Gastrocnemius medialis (tissue), 4 donors: ENCODE results near the gene SMAD2. TPM values are rescaled to one million over a fixed set of nuclear protein-coding genes. Genes with fewer than 3 reads are reported as not detected.

Source experiments
- ATAC-seq, 2 donors: fragments of 150-250 bp; one replicate each; pipeline ENCODE4 v1.9.1; 2016
- DNase-seq, 2 donors: peaks; one replicate each; pipeline ENCODE4 v3.0.0-alpha.2; 2019
- H3K27ac ChIP-seq, 4 donors: fragments of 200-600 bp; sonication (generic); 1 replicate in 1 of 4; 2 replicates in 3 of 4; pipeline ENCODE4 v1.5.1; 2016 to 2018; ENCODE audit warnings: mild to moderate bottlenecking in 2 of 4, moderate library complexity in 1 of 4
- H3K27me3 ChIP-seq, 3 donors: fragments of 200-600 bp; sonication (generic) in 2 of 3; 1 replicate in 1 of 3; 2 replicates in 2 of 3; pipeline versions ENCODE4 v1.5.1 to v1.6.0; 2016 to 2019; ENCODE audit warnings: mild to moderate bottlenecking in 1 of 3, moderate library complexity in 1 of 3
- H3K36me3 ChIP-seq, 2 donors: fragments of 200-600 bp; sonication (generic) in 1 of 2; one replicate each; pipeline ENCODE4 v1.5.1; 2017 to 2018
- H3K4me1 ChIP-seq, 2 donors: fragments of 200-600 bp; sonication (generic) in 1 of 2; one replicate each; pipeline ENCODE4 v1.5.1; 2016 to 2017; ENCODE audit warnings: mild to moderate bottlenecking in 2 of 2
- H3K4me3 ChIP-seq, 4 donors: fragments of 200-600 bp; sonication (generic) in 3 of 4; 1 replicate in 1 of 4; 2 replicates in 3 of 4; pipeline ENCODE4 v1.5.1; 2016 to 2019; ENCODE audit warnings: mild to moderate bottlenecking in 2 of 4
- H3K9me3 ChIP-seq, 3 donors: fragments of 200-600 bp; sonication (generic) in 2 of 3; 1 replicate in 1 of 3; 2 replicates in 2 of 3; pipeline ENCODE4 v1.5.1; 2016 to 2019
- POLR2A ChIP-seq, 2 donors: fragments of 450-650 bp; IDR thresholded peaks; one replicate each; pipeline ENCODE4 v1.6.1; 2017; ENCODE audit warnings: antibody characterized with exemption in 2 of 2, mild to moderate bottlenecking in 2 of 2, moderate library complexity in 2 of 2
- in situ Hi-C, 4 donors: fragments of 200-750 bp; cut with MboI; loops; one replicate each; pipeline versions ENCODE4 v1.15.0 to v1.8.0; 2017; ENCODE audit warnings: low sequenced_read_pairs in 4 of 4
- intact Hi-C: fragments of 100-400 bp; cut with DNase I; formaldehyde crosslinking; loops from one replicate; pipeline ENCODE4 v1.15.1; 2023; ENCODE audit warnings: low total_unique reads
- total RNA-seq, 4 donors: library from RNA; depleted of rRNA; stranded (reverse); fragments of >200 nt; gene quantifications; one replicate each; pipeline versions ENCODE4 v1.1.0 to v1.2.3, GENCODE V29; 2016
- TF ChIP-seq, protein P1 (sequence below), 5 experiments: fragments of 450-650 bp in 3 of 5; fragments of 200-600 bp in 2 of 5; sonication (generic) in 2 of 5; IDR thresholded peaks in 4 of 5; conservative IDR thresholded peaks in 1 of 5; 1 replicate in 4 of 5; 2 replicates in 1 of 5; pipeline ENCODE4 v1.5.1; 2016 to 2019; ENCODE audit warnings: antibody characterized with exemption in 5 of 5, mild to moderate bottlenecking in 3 of 5, moderate library complexity in 3 of 5

Gene SMAD2
- total RNA-seq, 4 donors from 2014 or later = 53.6 to 67.7 (median 61.3) TPM

DNA sequence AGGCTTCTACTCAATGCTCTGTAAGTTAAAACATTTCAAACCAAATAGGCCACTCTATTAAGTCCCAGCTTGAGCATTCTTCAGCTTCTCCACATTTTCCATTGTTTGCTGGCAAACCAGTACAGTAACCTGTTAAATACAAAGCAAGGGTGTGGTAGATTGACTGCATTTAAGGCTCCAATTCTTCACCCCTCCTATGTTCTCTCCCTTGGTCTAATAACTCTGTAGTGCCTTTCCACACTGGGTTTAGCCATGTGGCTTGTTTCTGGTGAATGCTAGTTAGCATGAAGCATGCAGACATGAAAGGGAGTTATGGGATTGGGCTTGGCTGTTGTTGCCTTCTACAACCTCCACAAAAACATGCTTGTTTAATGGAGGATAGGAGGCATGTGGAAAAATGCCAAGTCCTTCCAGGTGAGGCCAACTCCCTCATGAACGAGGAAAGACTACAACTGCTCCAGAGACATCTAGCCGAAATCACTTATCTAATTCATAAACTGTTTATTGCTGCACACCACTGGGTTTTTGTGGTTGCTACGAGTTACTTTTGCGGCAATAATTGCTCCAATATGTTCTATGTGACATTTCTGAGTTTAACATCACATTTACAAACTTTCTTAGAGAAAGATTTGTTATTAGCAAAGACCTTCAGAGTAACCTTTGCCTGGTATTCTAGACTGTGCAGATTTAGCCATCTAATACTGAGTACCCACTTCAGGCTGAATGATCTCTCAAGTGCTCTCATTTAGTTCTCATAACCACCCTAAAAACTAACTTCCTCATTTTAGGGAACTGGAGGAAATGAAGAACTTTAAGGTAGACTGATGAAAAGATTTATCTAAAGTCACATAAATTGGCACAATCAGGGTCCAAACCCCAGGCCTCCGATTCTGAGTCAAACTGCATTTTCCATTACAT is 104.0 kb downstream of the SMAD2 start:
- TF ChIP-seq, protein P1, sequence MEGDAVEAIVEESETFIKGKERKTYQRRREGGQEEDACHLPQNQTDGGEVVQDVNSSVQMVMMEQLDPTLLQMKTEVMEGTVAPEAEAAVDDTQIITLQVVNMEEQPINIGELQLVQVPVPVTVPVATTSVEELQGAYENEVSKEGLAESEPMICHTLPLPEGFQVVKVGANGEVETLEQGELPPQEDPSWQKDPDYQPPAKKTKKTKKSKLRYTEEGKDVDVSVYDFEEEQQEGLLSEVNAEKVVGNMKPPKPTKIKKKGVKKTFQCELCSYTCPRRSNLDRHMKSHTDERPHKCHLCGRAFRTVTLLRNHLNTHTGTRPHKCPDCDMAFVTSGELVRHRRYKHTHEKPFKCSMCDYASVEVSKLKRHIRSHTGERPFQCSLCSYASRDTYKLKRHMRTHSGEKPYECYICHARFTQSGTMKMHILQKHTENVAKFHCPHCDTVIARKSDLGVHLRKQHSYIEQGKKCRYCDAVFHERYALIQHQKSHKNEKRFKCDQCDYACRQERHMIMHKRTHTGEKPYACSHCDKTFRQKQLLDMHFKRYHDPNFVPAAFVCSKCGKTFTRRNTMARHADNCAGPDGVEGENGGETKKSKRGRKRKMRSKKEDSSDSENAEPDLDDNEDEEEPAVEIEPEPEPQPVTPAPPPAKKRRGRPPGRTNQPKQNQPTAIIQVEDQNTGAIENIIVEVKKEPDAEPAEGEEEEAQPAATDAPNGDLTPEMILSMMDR (IDR thresholded peaks at IDR 0.05 in 4 of 5, conservative IDR thresholded peaks at IDR 0.05 in 1 of 5) = no peak
- TF ChIP-seq POLR2A (IDR thresholded peaks at IDR 0.05) = no peak
- Histone ChIP-seq H3K27ac (no peak overlapping the region), H3K4me1 (no peaks in the 10 kb centered on the region), H3K4me3 (no peak overlapping the region), H3K9me3 (no peaks in the 10 kb centered on the region), H3K27me3 (no peaks in the 10 kb centered on the region), H3K36me3 (peaks cover 0 to 6% of the 10 kb centered on the region in 2 donors)
- intact Hi-C loops = no loop called here
- no peak for DNase-seq
- in situ Hi-C loops = no loop called here
- no peak for ATAC-seq

- Histone ChIP-seq H3K4me1 (no peaks in the 10 kb centered on the region), H3K4me3 (no peak overlapping the region), H3K36me3 (no peaks in the 10 kb centered on the region), H3K27me3 (no peaks in the 10 kb centered on the region), H3K27ac (no peak overlapping the region), H3K9me3 (no peaks in the 10 kb centered on the region)
- DNase-seq = no peak
- in situ Hi-C loops = no loop called here
- intact Hi-C loops = no loop called here
- ATAC-seq = no peak
- TF ChIP-seq, protein P1 (IDR thresholded peaks at IDR 0.05 in 4 of 5, conservative IDR thresholded peaks at IDR 0.05 in 1 of 5) = no peak
- no peak for TF ChIP-seq POLR2A (IDR thresholded peaks at IDR 0.05)
Observed at GRCh38 chr18:47821314-47821713, 109.1 kb downstream of the SMAD2 start.

- H3K4me1 ChIP-seq = no peaks in the 10 kb centered on the region
- ATAC-seq (no peak), DNase-seq (no peak)
- H3K27me3 ChIP-seq = no peaks in the 10 kb centered on the region
- TF ChIP-seq POLR2A (IDR thresholded peaks at IDR 0.05) = no peak
- TF ChIP-seq, protein P1 (IDR thresholded peaks at IDR 0.05 in 4 of 5, conservative IDR thresholded peaks at IDR 0.05 in 1 of 5) = no peak
- in situ Hi-C loops = no loop called here
- no peak overlapping the region for H3K27ac ChIP-seq
- no peak overlapping the region for H3K4me3 ChIP-seq
- intact Hi-C loops = no loop called here
- no peaks in the 10 kb centered on the region for H3K9me3 ChIP-seq
- no peaks in the 10 kb centered on the region for H3K36me3 ChIP-seq
Observed at GRCh38 chr18:47817795-47818077, 112.7 kb downstream of the SMAD2 start.

- TF ChIP-seq POLR2A (IDR thresholded peaks at IDR 0.05) = no peak
- TF ChIP-seq, protein P1 (IDR thresholded peaks at IDR 0.05 in 4 of 5, conservative IDR thresholded peaks at IDR 0.05 in 1 of 5) = no peak
- intact Hi-C loops = no loop called here
- ATAC-seq (no peak), DNase-seq (no peak)
- Histone ChIP-seq H3K4me3 (no peak overlapping the region), H3K9me3 (no peaks in the 10 kb centered on the region), H3K36me3 (no peaks in the 10 kb centered on the region), H3K27ac (no peak overlapping the region), H3K4me1 (no peaks in the 10 kb centered on the region), H3K27me3 (no peaks in the 10 kb centered on the region)
- in situ Hi-C loops = no loop called here
Observed at GRCh38 chr18:47817017-47817794, 113.3 kb downstream of the SMAD2 start.
